Bone marrow (tissue), 2 donors: Measurements from ENCODE around the gene SMYD2.
A peak's percentile ranks its signal among the peaks of the same experiment; 100 is the strongest.

ENCODE experiments used
- DNase-seq, 2 donors: peaks; one replicate each; lab custom pipeline; 2025; lab: John Stamatoyannopoulos, UW

Gene SMYD2

GRCh38 chr1:214361636-214362035 lies 80.7 kb downstream of the SMYD2 start:
- DNase-seq: no peak

- DNase-seq: peak in 1 of 2 donors; percentile 9
Measured at GRCh38 chr1:214362188-214362882, 81.4 kb downstream of the SMYD2 start.

- no peak for DNase-seq
Measured at GRCh38 chr1:214363386-214363785, 82.4 kb downstream of the SMYD2 start.

- no peak for DNase-seq
Measured at GRCh38 chr1:214364386-214364785, 83.4 kb downstream of the SMYD2 start.

GRCh38 chr1:214364786-214365295 lies 83.9 kb downstream of the SMYD2 start:
- no peak for DNase-seq

GRCh38 chr1:214367841-214368240 lies 86.9 kb downstream of the SMYD2 start:
- no peak for DNase-seq

- no peak for DNase-seq
Measured at GRCh38 chr1:214369364-214369763, 88.4 kb downstream of the SMYD2 start.

- no peak for DNase-seq
Measured at GRCh38 chr1:214370615-214371014, 89.7 kb downstream of the SMYD2 start.

GRCh38 chr1:214372092-214372491 lies 91.1 kb downstream of the SMYD2 start:
- DNase-seq: no peak

- no peak for DNase-seq
Measured at GRCh38 chr1:214377485-214377884, 96.5 kb downstream of the SMYD2 start.

GRCh38 chr1:214377886-214378285 lies 96.9 kb downstream of the SMYD2 start:
- no peak for DNase-seq

- DNase-seq: no peak
Measured at GRCh38 chr1:214378492-214378891, 97.5 kb downstream of the SMYD2 start.

- DNase-seq: no peak
Measured at GRCh38 chr1:214379236-214379970, 98.4 kb downstream of the SMYD2 start.

- DNase-seq: no peak
Measured at GRCh38 chr1:214380396-214380795, 99.4 kb downstream of the SMYD2 start.

GRCh38 chr1:214380986-214381695 lies 100.2 kb downstream of the SMYD2 start:
- DNase-seq: no peak

- no peak for DNase-seq
Measured at GRCh38 chr1:214383381-214384372, 102.7 kb downstream of the SMYD2 start.

GRCh38 chr1:214384373-214385079 lies 103.6 kb downstream of the SMYD2 start:
- no peak for DNase-seq

GRCh38 chr1:214385428-214385827 lies 104.5 kb downstream of the SMYD2 start:
- no peak for DNase-seq

- no peak for DNase-seq
Measured at GRCh38 chr1:214386333-214386732, 105.4 kb downstream of the SMYD2 start.
